ENCODE results near the gene RNASE13. TPM values are rescaled to one million over a fixed set of nuclear protein-coding genes. Genes with fewer than 3 reads are reported as not detected.
"Not testable (repeated sequence)": the region's sequence is repeated elsewhere in the genome, so short reads cannot be mapped to it uniquely, and the experiment has no call there.

The RNASE13 gene
- total and polyA plus RNA-seq, 5 experiments from 2014 or later: not detected

- DNase-seq: no peak
- no peak overlapping the region for H3K4me3 Mint-ChIP-seq
- POLR2A ChIA-PET: no interaction called here
- peaks cover 5 to 37% (median 22%) of the 10 kb centered on the region in 4 donors for H3K4me1 Mint-ChIP-seq
- H3K36me3 Mint-ChIP-seq: peaks cover 0 to 2% (median under 1%) of the 10 kb centered on the region in 3 donors
- no peak for ATAC-seq
- no peaks in the 10 kb centered on the region for H3K9me3 Mint-ChIP-seq
- no peak overlapping the region for H3K27ac Mint-ChIP-seq
- peaks cover 3 to 9% (median 4%) of the 10 kb centered on the region in 5 donors for H3K27me3 Mint-ChIP-seq
Observed at GRCh38 chr14:20986811-20987210, 47.8 kb downstream of the RNASE13 start.

- H3K36me3 Mint-ChIP-seq, DNase-seq, H3K9me3 Mint-ChIP-seq, H3K4me3 Mint-ChIP-seq, ATAC-seq, POLR2A ChIA-PET: not testable (repeated sequence)
- peaks cover 3 to 12% (median 4%) of the 10 kb centered on the region in 5 donors for H3K27me3 Mint-ChIP-seq
- H3K4me1 Mint-ChIP-seq: peaks cover 4 to 27% (median 16%) of the 10 kb centered on the region in 4 donors
- H3K27ac Mint-ChIP-seq: peak overlapping the region in 3 of 10 donors; percentile 21 to 47 (median 37)
Observed at GRCh38 chr14:20985650-20986049, 49.0 kb downstream of the RNASE13 start.

Small RNA genes lying within 50 kb of the gene (microRNA-seq; reads per million reads assigned to microRNA genes)
- not detected for gene MIR6717 (ENCODE audit: borderline microRNAs expressed)

Other genes with a start within 250 kb of the RNASE13 start
- gene RNASE1, start 232.0 kb downstream of the RNASE13 start, total RNA-seq: 10 to 100 TPM in 1 of 2 experiments, 1 to 10 TPM in 1; 5.6 to 10.3 TPM
- gene RNASE1, start 232.0 kb downstream of the RNASE13 start, polyA plus RNA-seq: not detected
- gene RNASE3, start 143.4 kb downstream of the RNASE13 start, total RNA-seq: not detected
- not detected for gene RNASE3, start 143.4 kb downstream of the RNASE13 start, polyA plus RNA-seq
- gene RNASE2, start 79.3 kb downstream of the RNASE13 start, total RNA-seq: not detected
- gene RNASE2, start 79.3 kb downstream of the RNASE13 start, polyA plus RNA-seq: not detected
- gene METTL17, start 44.8 kb downstream of the RNASE13 start, total RNA-seq: 100 to 1,000 TPM; 120 to 127 TPM
- gene METTL17, start 44.8 kb downstream of the RNASE13 start, polyA plus RNA-seq: 10 to 100 TPM; 29.8 to 50.8 (median 38.2) TPM
- gene SLC39A2, start 35.5 kb downstream of the RNASE13 start, total RNA-seq: under 1 TPM; 0.80 to 0.91 TPM
- not detected for gene SLC39A2, start 35.5 kb downstream of the RNASE13 start, polyA plus RNA-seq
- gene NDRG2, start 9.7 kb downstream of the RNASE13 start, total RNA-seq: 10 to 100 TPM; 30.8 to 35.4 TPM
- gene NDRG2, start 9.7 kb downstream of the RNASE13 start, polyA plus RNA-seq: 10 to 100 TPM; 24.6 to 32.7 (median 28.3) TPM
- gene TPPP2, start 4.6 kb downstream of the RNASE13 start, total RNA-seq: not detected
- gene TPPP2, start 4.6 kb downstream of the RNASE13 start, polyA plus RNA-seq: not detected
- not detected for gene RNASE7, start 7.6 kb upstream of the RNASE13 start, total RNA-seq
- not detected for gene RNASE7, start 7.6 kb upstream of the RNASE13 start, polyA plus RNA-seq
- gene RNASE8, start 23.0 kb upstream of the RNASE13 start, total RNA-seq: not detected
- not detected for gene RNASE8, start 23.0 kb upstream of the RNASE13 start, polyA plus RNA-seq
- under 1 TPM; 0.08 to 0.36 TPM for gene ARHGEF40, start 35.5 kb upstream of the RNASE13 start, total RNA-seq
- gene ARHGEF40, start 35.5 kb upstream of the RNASE13 start, polyA plus RNA-seq: under 1 TPM; 0.03 to 0.45 (median 0.06) TPM
- 1 to 10 TPM; 6.9 to 7.7 TPM for gene ZNF219, start 63.8 kb upstream of the RNASE13 start, total RNA-seq
- 1 to 10 TPM; 1.7 to 3.6 (median 1.8) TPM for gene ZNF219, start 63.8 kb upstream of the RNASE13 start, polyA plus RNA-seq
- gene TMEM253, start 66.3 kb upstream of the RNASE13 start, total RNA-seq: not detected
- not detected for gene TMEM253, start 66.3 kb upstream of the RNASE13 start, polyA plus RNA-seq
- gene OR5AU1, start 121.3 kb upstream of the RNASE13 start, total RNA-seq: not detected
- gene OR5AU1, start 121.3 kb upstream of the RNASE13 start, polyA plus RNA-seq: not detected
- gene HNRNPC, start 234.6 kb upstream of the RNASE13 start, total RNA-seq: 100 to 1,000 TPM; 569 to 584 TPM
- 100 to 1,000 TPM; 795 to 893 (median 875) TPM for gene HNRNPC, start 234.6 kb upstream of the RNASE13 start, polyA plus RNA-seq
- not detected for gene RPGRIP1, start 245.3 kb upstream of the RNASE13 start, total RNA-seq
- under 1 TPM in 1 of 3 donors, not detected in 2; 0.09 TPM for gene RPGRIP1, start 245.3 kb upstream of the RNASE13 start, polyA plus RNA-seq